Measurements from ENCODE around the gene DNAH8.

The DNAH8 gene

GRCh38 chr6:38976801-38977500 lies 261.8 kb downstream of the DNAH8 start:
- DNase-seq, result no peak

- no peak for DNase-seq
These were observed 263.1 kb downstream of the DNAH8 start for GRCh38 chr6:38978139-38978704.

DNA sequence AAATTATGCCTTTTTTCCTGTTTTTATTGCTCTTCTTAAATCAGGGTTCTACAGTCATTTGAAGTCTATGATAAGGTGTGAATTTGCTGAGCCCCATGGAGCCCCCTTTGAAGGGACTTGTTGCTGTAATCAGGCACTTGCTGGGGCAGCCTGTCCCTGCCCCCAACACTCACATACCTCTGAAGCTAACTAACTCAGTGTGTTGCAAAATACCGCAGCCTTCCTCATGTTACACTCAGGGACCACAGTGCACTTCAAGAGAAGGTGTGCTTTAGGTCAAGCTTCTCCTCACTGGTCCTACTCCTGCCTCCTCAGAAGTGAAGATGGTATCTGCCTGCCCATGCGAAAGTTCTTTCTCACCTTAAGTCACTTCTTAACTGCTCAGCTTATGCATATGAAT lies 267.4 kb downstream of the DNAH8 start:
- no peak for DNase-seq

GRCh38 chr6:38984723-38985122 lies 269.6 kb downstream of the DNAH8 start:
- DNase-seq, result no peak

DNA sequence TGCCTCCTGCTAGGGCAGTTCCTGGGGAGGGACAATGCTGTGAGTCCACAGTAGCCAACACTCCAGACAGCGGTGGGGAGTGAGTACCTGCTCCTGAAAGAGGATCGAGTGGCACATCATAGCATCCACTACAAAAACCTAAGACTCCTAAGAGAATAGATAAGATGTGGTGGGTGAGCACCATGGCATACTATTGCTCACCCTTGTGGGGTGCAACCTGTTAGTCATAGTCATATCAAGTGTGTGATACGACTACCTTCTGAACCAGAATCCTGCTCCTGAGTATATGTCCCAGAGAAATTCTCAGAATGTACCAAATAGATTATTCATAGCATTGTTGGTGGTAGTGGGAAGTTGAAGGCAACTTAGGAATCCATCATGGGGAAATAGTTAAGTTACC lies 270.7 kb downstream of the DNAH8 start:
- DNase-seq, result no peak

DNA sequence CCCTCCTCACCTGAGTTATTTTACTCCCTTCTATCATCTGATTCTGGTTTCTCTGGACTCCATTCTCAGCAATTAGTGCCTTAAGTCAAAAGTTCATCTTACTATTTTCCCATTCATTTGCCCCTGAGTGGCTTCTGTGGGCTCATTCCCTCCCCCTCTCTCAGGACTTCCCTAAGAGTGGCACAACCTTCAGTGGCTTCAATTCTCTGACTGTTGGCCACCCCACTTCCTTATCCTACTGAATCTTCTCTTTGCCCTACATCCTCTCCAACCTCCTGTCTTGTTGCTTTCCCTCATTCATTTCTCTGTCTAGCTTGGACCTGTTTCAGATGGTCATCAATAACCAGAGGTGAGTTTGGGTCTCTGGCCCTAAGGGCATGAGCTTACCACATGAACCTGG lies 272.4 kb downstream of the DNAH8 start:
- no peak for DNase-seq

DNA sequence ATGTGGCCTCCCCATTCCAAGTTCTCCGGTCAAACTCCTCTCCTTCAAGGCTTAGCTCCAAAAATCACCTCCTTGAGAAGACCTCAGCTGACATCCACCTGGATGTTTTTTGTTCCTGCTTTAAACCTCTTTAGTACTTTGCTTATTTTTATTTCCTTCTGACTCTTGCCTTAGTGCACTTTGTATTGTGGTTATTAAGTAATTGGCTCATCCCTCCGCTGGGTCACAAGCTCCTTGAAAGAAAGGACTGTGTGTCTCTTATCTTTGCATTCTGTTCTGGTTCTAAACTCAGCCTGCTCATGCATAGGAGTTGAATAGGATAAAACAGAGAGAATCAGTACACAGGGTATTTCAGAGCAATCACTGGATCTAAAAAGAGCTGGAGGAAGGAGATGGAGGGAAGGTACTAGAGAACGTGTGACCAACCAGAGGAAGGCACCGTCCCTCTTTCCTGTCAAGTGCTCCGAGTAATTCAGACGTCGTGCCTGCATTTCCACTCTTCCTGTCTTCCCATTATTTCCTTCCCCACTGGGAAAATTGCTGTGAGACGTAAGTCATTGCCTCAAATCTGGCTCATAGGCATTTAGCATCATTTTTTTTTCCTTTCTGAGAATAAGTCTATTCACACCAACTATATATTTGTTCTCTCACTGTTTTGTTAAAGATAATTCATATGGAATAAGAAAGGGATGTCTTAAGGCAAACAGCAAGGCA lies 273.8 kb downstream of the DNAH8 start:
- no peak for DNase-seq

DNA sequence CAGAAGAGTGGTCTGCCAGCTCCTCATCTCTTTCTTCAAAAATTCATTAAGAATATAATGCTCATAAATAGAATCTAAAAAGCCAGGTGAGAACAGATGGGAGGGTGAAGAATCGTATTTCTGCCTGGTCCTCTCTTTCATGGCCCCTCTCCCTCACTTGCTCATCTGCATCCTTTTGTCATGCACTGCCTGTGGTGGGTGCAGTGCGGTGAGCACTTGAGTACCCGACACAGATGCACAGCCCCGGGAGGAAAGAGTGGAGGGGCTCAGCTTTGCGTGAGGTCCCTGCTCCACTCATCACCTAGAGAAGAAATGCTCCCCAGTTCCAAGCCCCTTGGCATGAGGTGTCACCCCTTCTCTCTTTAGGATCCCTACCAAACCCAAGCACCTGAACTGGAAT lies 275.4 kb downstream of the DNAH8 start:
- no peak for DNase-seq

GRCh38 chr6:38996676-38997075 lies 281.6 kb downstream of the DNAH8 start:
- no peak for DNase-seq

DNA sequence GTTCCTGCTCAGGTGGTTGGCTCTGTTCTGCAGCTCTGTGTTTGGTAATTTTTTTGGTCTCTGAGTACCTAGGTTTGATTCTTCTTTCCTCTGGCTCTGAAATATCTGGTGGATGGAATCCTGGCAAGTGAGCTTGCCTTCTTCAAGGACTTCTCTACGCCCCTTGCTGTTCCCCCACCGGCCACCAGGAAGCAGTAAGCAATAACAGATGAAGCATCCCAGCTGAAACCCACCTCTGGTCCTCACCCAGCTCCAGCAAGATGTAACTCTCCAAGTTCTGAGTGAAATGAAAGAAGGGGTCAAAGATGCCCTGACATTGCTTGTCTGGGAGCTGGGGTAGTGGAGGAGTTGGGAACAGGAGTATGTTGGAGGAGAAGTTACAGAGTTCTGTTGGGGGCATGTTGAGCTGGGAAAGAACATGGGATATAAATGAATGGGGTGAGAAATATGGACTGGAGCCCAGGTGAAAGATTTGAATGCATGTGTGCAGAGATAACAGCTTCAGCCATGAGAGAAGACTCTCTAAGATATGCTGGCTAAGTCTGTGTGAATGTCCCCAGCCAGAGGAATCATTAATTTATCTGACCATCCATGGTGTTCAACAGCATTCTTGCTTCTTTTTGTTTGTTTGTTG lies 282.1 kb downstream of the DNAH8 start:
- no peak for DNase-seq

- no peak for DNase-seq
These were observed 288.0 kb downstream of the DNAH8 start for GRCh38 chr6:39003072-39003471.

GRCh38 chr6:39003492-39003891 lies 288.4 kb downstream of the DNAH8 start:
- no peak for DNase-seq

- DNase-seq, result no peak
These were observed 289.7 kb downstream of the DNAH8 start for GRCh38 chr6:39004801-39005200.

DNA sequence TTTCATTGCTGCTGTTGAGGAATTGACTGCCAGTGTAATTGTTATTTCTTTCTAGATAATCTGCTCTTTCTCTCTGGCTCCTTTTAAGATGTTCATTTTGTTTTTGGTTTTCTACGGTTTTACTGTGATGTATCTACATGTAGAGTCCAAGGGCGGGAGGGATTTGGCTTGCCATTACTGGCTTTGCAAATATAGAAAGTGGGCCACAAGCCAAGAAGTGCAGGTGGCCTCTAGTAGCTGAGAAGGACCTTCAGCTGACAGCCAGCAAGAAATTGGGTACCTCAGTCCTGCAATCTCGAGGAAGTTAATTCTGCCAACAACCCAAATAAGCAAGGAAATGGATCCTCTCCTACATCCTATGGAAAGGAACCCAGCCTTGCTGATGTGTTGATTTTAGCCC lies 290.7 kb downstream of the DNAH8 start:
- DNase-seq, result no peak

GRCh38 chr6:39007575-39007974 lies 292.5 kb downstream of the DNAH8 start:
- no peak for DNase-seq

GRCh38 chr6:39008737-39009136 lies 293.6 kb downstream of the DNAH8 start:
- no peak for DNase-seq

DNA sequence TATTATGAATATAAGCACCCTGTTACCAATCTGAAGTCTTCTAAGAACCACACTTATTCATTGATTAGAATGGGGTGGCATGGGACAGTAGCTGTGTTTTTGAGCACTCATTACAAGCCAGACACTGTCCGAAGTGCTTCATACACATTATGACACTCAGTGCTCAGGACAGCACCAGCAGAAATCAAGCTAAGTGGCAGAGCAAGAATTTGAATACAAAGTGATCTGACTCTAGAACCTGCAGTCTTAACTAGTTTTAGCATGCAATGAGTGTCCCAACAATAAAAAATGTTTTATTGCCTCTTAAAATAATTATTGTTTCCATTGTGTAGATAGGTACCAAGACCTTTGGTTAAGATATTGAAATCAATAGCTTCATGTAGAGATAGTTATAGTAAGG lies 294.4 kb downstream of the DNAH8 start:
- no peak for DNase-seq

DNA sequence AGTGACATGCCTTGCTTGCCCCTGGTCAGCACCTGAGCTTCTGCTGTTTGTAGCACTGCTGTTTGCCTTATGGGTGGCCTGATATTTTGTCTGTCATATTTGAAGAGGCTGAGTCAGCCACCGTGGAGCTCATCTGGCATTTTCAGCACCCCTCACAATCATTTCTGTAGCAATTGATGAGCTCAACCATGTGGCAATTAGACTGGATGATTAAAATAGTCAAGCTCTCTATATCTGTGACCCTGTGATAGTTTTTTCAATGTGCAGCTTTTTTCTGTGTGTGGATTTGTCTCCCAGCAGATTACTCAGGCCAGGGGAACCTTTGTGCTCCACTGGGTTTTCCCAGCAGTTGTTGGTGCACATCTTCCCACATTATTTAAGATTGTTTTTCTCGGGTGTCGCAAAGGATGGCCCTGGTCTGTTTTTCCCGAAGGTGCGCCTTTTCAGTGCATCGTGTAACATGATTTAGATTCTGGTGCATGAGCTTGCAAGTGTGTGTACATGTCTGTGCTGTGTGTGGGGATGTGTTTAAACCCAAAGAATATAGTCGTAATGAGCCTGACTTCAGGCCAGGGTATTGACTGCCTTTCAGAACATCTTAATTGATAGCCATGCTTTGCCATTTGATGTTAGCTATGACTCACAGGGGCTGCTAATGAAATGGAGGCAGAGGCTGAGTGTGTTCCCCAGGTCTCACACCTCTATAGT lies 301.9 kb downstream of the DNAH8 start:
- DNase-seq, result no peak

- no peak for DNase-seq
These were observed 302.4 kb downstream of the DNAH8 start for GRCh38 chr6:39017547-39017880.

DNA sequence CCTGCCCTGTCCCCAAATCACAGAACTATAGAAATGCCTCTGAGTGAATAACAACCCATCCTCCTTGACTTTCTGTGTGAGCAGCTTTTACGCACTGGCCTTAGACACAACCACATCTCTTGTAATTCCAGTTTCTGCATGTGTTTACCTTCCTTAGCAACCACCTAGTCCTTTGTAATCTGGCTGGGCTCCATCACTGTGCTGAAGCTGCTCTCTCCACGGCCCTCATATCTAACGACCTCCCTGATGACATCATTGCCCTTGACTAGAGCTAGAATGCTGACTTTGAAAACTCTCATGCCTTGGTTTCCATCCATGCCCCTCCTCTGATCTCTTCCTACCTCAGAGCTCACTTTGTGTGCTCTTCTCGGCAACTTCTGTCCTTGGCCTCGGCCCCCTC lies 303.0 kb downstream of the DNAH8 start:
- no peak for DNase-seq

DNA sequence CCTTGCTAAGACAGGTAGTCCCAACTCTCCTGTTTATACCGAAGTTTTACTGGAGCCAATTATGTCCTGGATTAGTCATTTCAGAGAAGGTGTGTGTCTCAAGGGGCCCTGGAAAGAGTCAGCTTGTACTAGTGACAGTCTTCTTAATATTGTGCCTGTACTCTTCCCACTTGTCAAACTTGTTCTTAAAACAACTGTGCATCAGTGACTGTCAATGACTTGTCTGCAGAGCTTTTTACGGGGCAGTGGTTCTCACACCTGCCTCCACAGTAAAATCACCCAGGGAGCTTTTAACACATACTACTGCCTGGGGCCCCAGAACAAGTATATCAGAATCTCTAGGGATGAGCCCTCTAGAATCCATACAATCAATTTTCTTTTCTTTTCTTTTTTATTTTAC lies 305.0 kb downstream of the DNAH8 start:
- DNase-seq, result no peak

GRCh38 chr6:39021041-39021440 lies 305.9 kb downstream of the DNAH8 start:
- no peak for DNase-seq

DNA sequence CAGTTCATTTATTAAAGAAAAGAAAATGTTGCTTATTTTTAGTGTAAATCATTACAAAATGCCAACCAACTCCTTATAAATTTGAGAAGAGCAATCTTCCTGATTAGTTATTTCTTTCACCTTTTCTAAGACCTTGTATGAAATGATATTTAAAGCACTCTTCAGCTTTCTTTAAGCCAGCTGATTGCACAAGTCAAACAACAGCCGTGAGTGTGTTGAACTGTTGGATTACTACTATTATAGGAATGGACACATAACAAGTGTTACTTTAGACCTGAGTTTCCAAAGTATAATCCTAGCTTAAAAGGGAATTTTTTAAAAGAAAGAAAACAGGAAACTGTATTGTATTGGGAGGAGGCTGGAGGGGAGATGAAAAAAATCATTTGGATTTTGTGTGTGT lies 306.7 kb downstream of the DNAH8 start:
- DNase-seq, result no peak

- DNase-seq, result no peak
These were observed 311.1 kb downstream of the DNAH8 start for GRCh38 chr6:39026175-39026574.
